GM06990 (cell line): Measurements from ENCODE around the gene GABRA5.

ENCODE experiments used
- DNase-seq: peaks from one replicate; pipeline ENCODE4 v3.0.0-alpha.2; 2011; ENCODE audit not compliant: insufficient read length; ENCODE audit errors: extremely low read depth
- H3K27me3 ChIP-seq: replicated peaks from 2 replicates; pipeline ENCODE4 v1.6.0; 2011; ENCODE audit warnings: low read length; ENCODE audit not compliant: control insufficient read depth, insufficient read depth
- H3K36me3 ChIP-seq: 2 replicates; pipeline ENCODE4 v1.5.1; 2011; ENCODE audit warnings: low read length; ENCODE audit not compliant: control insufficient read depth, insufficient read depth
- H3K4me3 ChIP-seq: replicated peaks from 2 replicates; pipeline ENCODE4 v1.5.1; 2011; ENCODE audit warnings: low read depth, mild to moderate bottlenecking, control low read depth, low read length
- TF ChIP-seq, protein P1 (sequence below): IDR thresholded peaks from 2 replicates; pipeline ENCODE4 v1.5.1; 2011; ENCODE audit warnings: low read length, control low read depth, mild to moderate bottlenecking, inconsistent platforms; ENCODE audit not compliant: insufficient read depth, poor library complexity, severe bottlenecking

The GABRA5 gene

DNA sequence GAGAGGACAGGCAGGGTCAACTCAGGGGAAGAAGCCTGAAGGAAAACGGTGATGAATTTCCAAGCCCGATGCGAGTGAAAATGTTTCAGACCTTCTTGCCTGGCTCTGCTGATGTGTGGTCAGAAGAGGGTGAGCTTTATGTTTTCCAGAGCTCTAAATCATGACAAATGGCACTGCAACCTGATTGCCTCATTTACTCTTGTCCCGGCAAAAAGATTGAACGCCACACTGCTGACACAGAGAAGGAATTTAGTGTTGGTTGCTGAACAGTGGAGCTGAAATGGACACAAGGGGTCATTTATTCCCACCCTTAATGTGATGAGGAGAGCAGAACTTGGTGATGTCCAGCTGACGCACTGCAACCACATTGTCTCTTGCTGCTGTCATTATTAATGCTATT, 68.0 kb downstream of the GABRA5 start:
- no peak for DNase-seq
- H3K27me3 ChIP-seq: no peaks in the 10 kb centered on the region
- TF ChIP-seq, protein P1, sequence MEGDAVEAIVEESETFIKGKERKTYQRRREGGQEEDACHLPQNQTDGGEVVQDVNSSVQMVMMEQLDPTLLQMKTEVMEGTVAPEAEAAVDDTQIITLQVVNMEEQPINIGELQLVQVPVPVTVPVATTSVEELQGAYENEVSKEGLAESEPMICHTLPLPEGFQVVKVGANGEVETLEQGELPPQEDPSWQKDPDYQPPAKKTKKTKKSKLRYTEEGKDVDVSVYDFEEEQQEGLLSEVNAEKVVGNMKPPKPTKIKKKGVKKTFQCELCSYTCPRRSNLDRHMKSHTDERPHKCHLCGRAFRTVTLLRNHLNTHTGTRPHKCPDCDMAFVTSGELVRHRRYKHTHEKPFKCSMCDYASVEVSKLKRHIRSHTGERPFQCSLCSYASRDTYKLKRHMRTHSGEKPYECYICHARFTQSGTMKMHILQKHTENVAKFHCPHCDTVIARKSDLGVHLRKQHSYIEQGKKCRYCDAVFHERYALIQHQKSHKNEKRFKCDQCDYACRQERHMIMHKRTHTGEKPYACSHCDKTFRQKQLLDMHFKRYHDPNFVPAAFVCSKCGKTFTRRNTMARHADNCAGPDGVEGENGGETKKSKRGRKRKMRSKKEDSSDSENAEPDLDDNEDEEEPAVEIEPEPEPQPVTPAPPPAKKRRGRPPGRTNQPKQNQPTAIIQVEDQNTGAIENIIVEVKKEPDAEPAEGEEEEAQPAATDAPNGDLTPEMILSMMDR: no peak
- H3K36me3 ChIP-seq: no peaks in the 10 kb centered on the region
- H3K4me3 ChIP-seq: no peak overlapping the region

- Histone ChIP-seq H3K4me3 (no peak overlapping the region), H3K27me3 (no peaks in the 10 kb centered on the region), H3K36me3 (no peaks in the 10 kb centered on the region)
- no peak for DNase-seq
- TF ChIP-seq, protein P1: no peak
Measured at GRCh38 chr15:26935322-26935721, 68.5 kb downstream of the GABRA5 start.

DNA sequence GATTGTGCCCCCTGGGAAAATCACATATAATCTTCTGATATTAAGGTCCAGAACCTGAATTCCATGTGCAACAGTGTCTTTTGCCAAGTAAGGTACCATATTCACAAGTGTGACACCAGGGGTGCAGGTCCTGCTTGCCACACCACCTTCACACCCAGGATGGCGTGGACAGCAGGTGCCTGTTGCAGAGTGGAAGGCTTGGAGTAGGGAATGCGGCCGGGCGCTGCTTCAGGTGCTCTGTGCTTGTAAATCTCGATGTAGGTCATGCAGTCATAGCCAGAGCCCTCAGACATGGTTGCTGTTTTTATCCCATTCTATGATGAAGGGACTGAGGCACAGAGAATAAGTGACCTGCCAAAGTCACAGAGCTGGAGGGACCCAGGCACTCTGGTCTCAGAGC, 69.6 kb downstream of the GABRA5 start:
- Histone ChIP-seq H3K36me3 (no peaks in the 10 kb centered on the region), H3K4me3 (no peak overlapping the region), H3K27me3 (no peaks in the 10 kb centered on the region)
- TF ChIP-seq, protein P1: no peak
- DNase-seq: no peak

DNA sequence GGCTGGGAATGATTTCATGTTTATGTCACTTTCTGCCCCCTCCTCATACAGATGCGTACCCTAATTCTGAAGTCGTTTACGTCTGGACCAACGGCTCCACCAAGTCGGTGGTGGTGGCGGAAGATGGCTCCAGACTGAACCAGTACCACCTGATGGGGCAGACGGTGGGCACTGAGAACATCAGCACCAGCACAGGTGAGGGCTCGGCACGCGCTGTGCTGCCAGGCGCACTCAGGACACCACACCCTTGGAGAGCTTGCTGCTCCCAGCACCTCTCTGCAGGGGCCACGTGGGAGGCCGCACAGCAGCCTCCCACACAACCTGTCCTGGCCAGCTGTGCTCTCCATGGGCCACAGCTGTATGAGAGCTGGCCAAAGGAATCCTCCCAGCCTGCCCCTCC, 70.3 kb downstream of the GABRA5 start:
- DNase-seq: no peak
- TF ChIP-seq, protein P1: no peak
- H3K4me3 ChIP-seq: no peak overlapping the region
- no peaks in the 10 kb centered on the region for H3K36me3 ChIP-seq
- no peaks in the 10 kb centered on the region for H3K27me3 ChIP-seq

GRCh38 chr15:26939398-26939797, 72.5 kb downstream of the GABRA5 start:
- no peak overlapping the region for H3K4me3 ChIP-seq
- no peaks in the 10 kb centered on the region for H3K27me3 ChIP-seq
- TF ChIP-seq, protein P1: no peak
- no peak for DNase-seq
- H3K36me3 ChIP-seq: no peaks in the 10 kb centered on the region

- DNase-seq: no peak
- Histone ChIP-seq H3K27me3 (no peaks in the 10 kb centered on the region), H3K4me3 (no peak overlapping the region), H3K36me3 (no peaks in the 10 kb centered on the region)
- TF ChIP-seq, protein P1: no peak
Measured at GRCh38 chr15:26941489-26941888, 74.6 kb downstream of the GABRA5 start.
